IMR-90 (cell line): Measurements from ENCODE around the gene ATP9B. TPM values are rescaled to one million over a fixed set of nuclear protein-coding genes. Genes with fewer than 3 reads are reported as not detected.
A peak's percentile ranks its signal among the peaks of the same experiment; 100 is the strongest.

Experiments used
- ATAC-seq: fragments of 200-7000 bp; cut with Tn5 transposase; 2 replicates; pipeline ENCODE4 v1.9.1; 2020; ENCODE audit warnings: low read depth, mild to moderate bottlenecking, moderate library complexity
- BruUV-seq: library from RNA; stranded (reverse); fragments of 400-500 nt; replicated peaks from 2 replicates; lab custom pipeline; 2021; lab: Mats Ljungman, UMichigan
- CTCF ChIA-PET: fragments of 300-600 bp; formaldehyde crosslinking; extraction: SDS; loops from one replicate; lab custom pipeline; 2021; ENCODE audit warnings: antibody characterized with exemption; lab: Yijun Ruan, JAX
- POLR2A ChIA-PET: fragments of 300-600 bp; sonication (Branson Sonifier 250); formaldehyde crosslinking; loops from one replicate; lab custom pipeline; 2022; ENCODE audit warnings: antibody characterized with exemption; ENCODE audit not compliant: unreplicated experiment; lab: Charles Lee
- DNase-seq: peaks from one replicate; pipeline ENCODE4 v3.0.0; 2013
- H2AFZ ChIP-seq: replicated peaks from 2 replicates; pipeline ENCODE3; 2013; ENCODE audit warnings: low read length, mild to moderate bottlenecking; ENCODE audit not compliant: poor library complexity
- H2AK5ac ChIP-seq: 2 replicates; pipeline ENCODE4 v1.6.1; 2013; ENCODE audit warnings: low read depth, low read length, inconsistent platforms
- H2AK9ac ChIP-seq: replicated peaks from 2 replicates; pipeline ENCODE3; 2013; ENCODE audit warnings: mild to moderate bottlenecking, low read depth, low read length, moderate library complexity; ENCODE audit not compliant: poor library complexity
- H2BK120ac ChIP-seq: 2 replicates; pipeline ENCODE4 v1.6.1; 2013; ENCODE audit warnings: low read depth, low read length, inconsistent platforms
- H2BK15ac ChIP-seq: 3 replicates; pipeline ENCODE4 v1.6.1; 2013; ENCODE audit warnings: low read depth, low read length, inconsistent platforms
- H2BK20ac ChIP-seq: 2 replicates; pipeline ENCODE4 v1.6.1; 2013; ENCODE audit warnings: low read depth, mild to moderate bottlenecking, inconsistent platforms, low read length, moderate library complexity
- H2BK5ac ChIP-seq: 2 replicates; pipeline ENCODE4 v1.6.1; 2013; ENCODE audit warnings: mild to moderate bottlenecking, low read depth, low read length, inconsistent platforms; ENCODE audit not compliant: poor library complexity, severe bottlenecking
- H3K14ac ChIP-seq: replicated peaks from 2 replicates; pipeline ENCODE4 v1.6.1; 2013; ENCODE audit warnings: low read depth, low read length, inconsistent platforms
- H3K18ac ChIP-seq: 2 replicates; pipeline ENCODE4 v1.6.1; 2013; ENCODE audit warnings: low read depth, low read length, control low read depth
- H3K23ac ChIP-seq: 2 replicates; pipeline ENCODE4 v1.6.1; 2013; ENCODE audit warnings: low read depth, low read length, inconsistent platforms
- H3K27ac ChIP-seq: 2 replicates; pipeline ENCODE4 v1.5.1; 2013; ENCODE audit warnings: mild to moderate bottlenecking, control low read depth, low read length; ENCODE audit not compliant: insufficient read depth
- H3K27me3 ChIP-seq: 2 replicates; pipeline ENCODE4 v1.6.1; 2013; ENCODE audit warnings: low read length; ENCODE audit not compliant: control insufficient read depth, insufficient read depth
- H3K36me3 ChIP-seq: 2 replicates; pipeline ENCODE4 v1.6.1; 2013; ENCODE audit warnings: low read length, mixed read lengths; ENCODE audit not compliant: control insufficient read depth, insufficient read depth
- H3K4ac ChIP-seq: 2 replicates; pipeline ENCODE4 v1.6.1; 2013; ENCODE audit warnings: low read depth, low read length, inconsistent platforms
- H3K4me1 ChIP-seq: 2 replicates; pipeline ENCODE4 v1.6.1; 2013; ENCODE audit warnings: low read length, mixed read lengths; ENCODE audit not compliant: control insufficient read depth, insufficient read depth
- H3K4me2 ChIP-seq: 2 replicates; pipeline ENCODE4 v1.6.1; 2013; ENCODE audit warnings: low read depth, mild to moderate bottlenecking, control low read depth, low read length, moderate library complexity
- H3K4me3 ChIP-seq: 2 replicates; pipeline ENCODE4 v1.5.1; 2013; ENCODE audit warnings: low read depth, mild to moderate bottlenecking, control low read depth, low read length, moderate library complexity; ENCODE audit not compliant: insufficient read depth
- H3K56ac ChIP-seq: 2 replicates; pipeline ENCODE4 v1.6.1; 2013; ENCODE audit warnings: low read length, inconsistent platforms; ENCODE audit not compliant: insufficient read depth; ENCODE audit errors: extremely low read depth
- H3K79me1 ChIP-seq, 2 experiments: 2 replicates each; pipeline ENCODE4 v1.6.1; 2013; ENCODE audit warnings: low read length in 2 of 2, inconsistent platforms in 1 of 2, low read depth in 1 of 2
- H3K9ac ChIP-seq: 2 replicates; pipeline ENCODE4 v1.6.1; 2013; ENCODE audit warnings: low read depth, low read length, control low read depth
- H3K9me1 ChIP-seq: 2 replicates; pipeline ENCODE4 v1.6.1; 2013; ENCODE audit warnings: low read length, inconsistent platforms; ENCODE audit not compliant: insufficient read depth
- H3K9me3 ChIP-seq: 2 replicates; pipeline ENCODE4 v1.6.1; 2013; ENCODE audit warnings: low read length; ENCODE audit not compliant: control insufficient read depth, insufficient read depth
- H4K20me1 ChIP-seq: 2 replicates; pipeline ENCODE4 v1.6.1; 2013; ENCODE audit warnings: low read length, inconsistent platforms; ENCODE audit not compliant: insufficient read depth
- H4K5ac ChIP-seq: 2 replicates; pipeline ENCODE4 v1.6.1; 2013; ENCODE audit warnings: mild to moderate bottlenecking, low read depth, low read length, control low read depth
- H4K8ac ChIP-seq, 2 experiments: 2 replicates each; pipeline ENCODE4 v1.6.1; 2013; ENCODE audit warnings: low read depth in 2 of 2, low read length in 2 of 2, control low read depth in 1 of 2, inconsistent platforms in 1 of 2
- H4K91ac ChIP-seq: 2 replicates; pipeline ENCODE4 v1.6.1; 2013; ENCODE audit warnings: low read depth, low read length, inconsistent platforms; ENCODE audit not compliant: insufficient read depth
- BHLHE40 ChIP-seq: fragments of 150-350 bp; IDR thresholded peaks from 2 replicates; pipeline ENCODE4 v1.6.1; 2016; ENCODE audit warnings: mild to moderate bottlenecking, low read depth, low read length
- CEBPB ChIP-seq: IDR thresholded peaks from 2 replicates; pipeline ENCODE4 v1.6.1; 2012; ENCODE audit warnings: low read depth, low read length, improper control_type of control experiment
- CHD1 ChIP-seq: IDR thresholded peaks from 2 replicates; pipeline ENCODE4 v1.6.1; 2012; ENCODE audit warnings: low read depth, low read length, improper control_type of control experiment
- CTCF ChIP-seq: conservative IDR thresholded peaks from 2 replicates; pipeline ENCODE4 v1.5.1; 2012; ENCODE audit warnings: mild to moderate bottlenecking, low read depth, low read length, improper control_type of control experiment
- ELK1 ChIP-seq: fragments of 150-350 bp; IDR thresholded peaks from 2 replicates; pipeline ENCODE4 v1.6.1; 2016; ENCODE audit warnings: low read depth, mild to moderate bottlenecking, low read length, moderate library complexity, borderline replicate concordance
- FOS ChIP-seq: fragments of 150-350 bp; IDR thresholded peaks from 2 replicates; pipeline ENCODE4 v1.6.1; 2016; ENCODE audit warnings: low read depth, low read length
- MAFK ChIP-seq: IDR thresholded peaks from 2 replicates; pipeline ENCODE4 v1.6.1; 2012; ENCODE audit warnings: low read depth, low read length, improper control_type of control experiment
- MAZ ChIP-seq: IDR thresholded peaks from 2 replicates; pipeline ENCODE4 v1.6.1; 2012; ENCODE audit warnings: low read depth, mild to moderate bottlenecking, low read length, improper control_type of control experiment, moderate library complexity, borderline replicate concordance
- MXI1 ChIP-seq: IDR thresholded peaks from 2 replicates; pipeline ENCODE4 v1.6.1; 2012; ENCODE audit warnings: low read depth, mild to moderate bottlenecking, low read length, moderate library complexity, borderline replicate concordance
- NFE2L2 ChIP-seq: fragments of 150-350 bp; IDR thresholded peaks from 2 replicates; pipeline ENCODE4 v1.6.1; 2016; ENCODE audit warnings: low read depth, mild to moderate bottlenecking, low read length
- POLR2A ChIP-seq: IDR thresholded peaks from 2 replicates; pipeline ENCODE4 v1.6.1; 2012; ENCODE audit warnings: mild to moderate bottlenecking, low read depth, low read length
- RAD21 ChIP-seq: IDR thresholded peaks from 2 replicates; pipeline ENCODE4 v1.6.1; 2012; ENCODE audit warnings: low read length, improper control_type of control experiment
- RCOR1 ChIP-seq: IDR thresholded peaks from 2 replicates; pipeline ENCODE4 v1.6.1; 2012; ENCODE audit warnings: mild to moderate bottlenecking, low read length, improper control_type of control experiment; ENCODE audit not compliant: insufficient replicate concordance
- RFX5 ChIP-seq: IDR thresholded peaks from 2 replicates; pipeline ENCODE4 v1.8.0; 2012; ENCODE audit warnings: low read depth, mild to moderate bottlenecking, low read length, moderate library complexity
- SMC3 ChIP-seq: fragments of 150-350 bp; IDR thresholded peaks from 2 replicates; pipeline ENCODE4 v1.6.1; 2016; ENCODE audit warnings: low read depth, mild to moderate bottlenecking, antibody characterized with exemption, low read length, moderate library complexity
- USF2 ChIP-seq: fragments of 150-350 bp; IDR thresholded peaks from 2 replicates; pipeline ENCODE4 v1.6.1; 2017; ENCODE audit warnings: mild to moderate bottlenecking, antibody characterized with exemption, low read length, low read depth
- WGBS, 2 experiments: methylation state at CpG; one replicate each; pipeline versions ENCODE4 v1.1.5 to v1.1.7; 2013; ENCODE audit warnings: missing lambda C conversion rate in 2 of 2; ENCODE audit not compliant: insufficient read length in 1 of 2; ENCODE audit errors: extremely low coverage in 2 of 2; 5-methylcytosine and 5-hydroxymethylcytosine counted together
- dilution Hi-C: fragments of 300-500 bp; cut with HindIII; formaldehyde crosslinking; loops from one replicate; pipeline ENCODE4 v1.14.3; 2018; ENCODE audit warnings: low sequenced_read_pairs; ENCODE audit not compliant: unreplicated experiment
- in situ Hi-C: fragments of 300-500 bp; cut with MboI; formaldehyde crosslinking; loops from 3 replicates; pipeline ENCODE4 v1.14.3; 2019; ENCODE audit warnings: low sequenced_read_pairs, inconsistent platforms, mixed read lengths
- intact Hi-C: fragments of 100-400 bp; cut with micrococcal nuclease; formaldehyde crosslinking; loops from 2 replicates; pipeline ENCODE4 v1.10.0; 2022
- polyA plus RNA-seq, 3 experiments: library from polyadenylated mRNA; depleted of rRNA; stranded (reverse); fragments of >200 nt; gene quantifications; 2 replicates each; pipeline ENCODE4 v1.2.3, GENCODE V29; 2012; ENCODE audit warnings: low replicate concordance in 1 of 3
- total RNA-seq: library from RNA; depleted of rRNA; stranded (reverse); fragments of >200 nt; gene quantifications from 2 replicates; pipeline ENCODE4 v1.2.3, GENCODE V29; 2012

Gene ATP9B
- total and polyA plus RNA-seq, 2 of the 4 experiments (the other 2 are of a cell fraction): 11.0 to 11.5 TPM

- H2BK15ac ChIP-seq: no peak overlapping the region
- H4K8ac ChIP-seq: no peak overlapping the region
- H3K27me3 ChIP-seq: no peaks in the 10 kb centered on the region
- TF ChIP-seq ELK1: no peak
- TF ChIP-seq MAZ: no peak
- TF ChIP-seq CEBPB: no peak
- no peak for TF ChIP-seq BHLHE40
- TF ChIP-seq POLR2A: no peak
- no peak for TF ChIP-seq CTCF
- TF ChIP-seq NFE2L2: no peak
- TF ChIP-seq MAFK: no peak
- no peak for TF ChIP-seq USF2
- no peak for TF ChIP-seq MXI1
- no peak for TF ChIP-seq RFX5
- no peak for TF ChIP-seq SMC3
- TF ChIP-seq FOS: no peak
- no peak for TF ChIP-seq RCOR1
- TF ChIP-seq CHD1: no peak
- TF ChIP-seq RAD21: no peak
- no peak overlapping the region for H4K91ac ChIP-seq
- H3K79me1 ChIP-seq: no peaks in the 10 kb centered on the region
- H3K56ac ChIP-seq: no peak overlapping the region
- H4K5ac ChIP-seq: no peak overlapping the region
- intact Hi-C loops: no loop called here
- H3K27ac ChIP-seq: no peak overlapping the region
- 63% methylated on average over 2 of the region's 7 CpGs; no CpG with 5 or more reads in 1 of the 2 experiments for WGBS, 2 experiments
- H3K36me3 ChIP-seq: peaks cover 2% of the 10 kb centered on the region
- H3K4me2 ChIP-seq: no peak overlapping the region
- dilution Hi-C loops: no loop called here
- no peak overlapping the region for H3K18ac ChIP-seq
- H3K14ac ChIP-seq: no peak overlapping the region
- H2AK5ac ChIP-seq: no peak overlapping the region
- H2BK5ac ChIP-seq: no peak overlapping the region
- POLR2A ChIA-PET: no interaction called here
- no TSS peak for BruUV-seq
- no peak for ATAC-seq
- H2AFZ ChIP-seq: no peak overlapping the region
- no peak overlapping the region for H3K4me3 ChIP-seq
- peak overlapping the region; percentile 10 for H2AK9ac ChIP-seq
- CTCF ChIA-PET: no interaction called here
- no peak overlapping the region for H3K23ac ChIP-seq
- H3K4ac ChIP-seq: no peak overlapping the region
- H3K4me1 ChIP-seq: no peaks in the 10 kb centered on the region; the same call in 1 of the 2 replicates
- H2BK120ac ChIP-seq: no peak overlapping the region
- no peaks in the 10 kb centered on the region for H3K9me3 ChIP-seq
- in situ Hi-C loops: no loop called here
- peaks cover 5% of the 10 kb centered on the region; the same call in 1 of the 2 replicates for H3K9me1 ChIP-seq
- no peak overlapping the region for H2BK20ac ChIP-seq
- H4K20me1 ChIP-seq: no peaks in the 10 kb centered on the region
- no peak overlapping the region for H3K9ac ChIP-seq
- peak; percentile 25 for DNase-seq
Observed at GRCh38 chr18:79200546-79201268, 131.5 kb downstream of the ATP9B start.
